CD4-positive, alpha-beta T cell (primary cell): ENCODE results near the gene RBPJL. TPM values are rescaled to one million over a fixed set of nuclear protein-coding genes. Genes with fewer than 3 reads are reported as not detected.

ENCODE experiments used
- ATAC-seq: fragments of 200-7000 bp; cut with Tn5 transposase; one replicate; pipeline ENCODE4 v1.10.0; 2022; ENCODE audit warnings: mild to moderate bottlenecking; ENCODE audit not compliant: poor library complexity
- CTCF ChIA-PET: fragments of 350-600 bp; sonication (Branson Sonifier 250); formaldehyde crosslinking; loops from one replicate; lab custom pipeline; 2021; ENCODE audit warnings: antibody characterized with exemption, inconsistent platforms; lab: Charles Lee
- POLR2A ChIA-PET: fragments of 350-600 bp; sonication (Branson Sonifier 250); formaldehyde crosslinking; loops from one replicate; lab custom pipeline; 2021; ENCODE audit warnings: antibody characterized with exemption, inconsistent platforms; lab: Charles Lee
- DNase-seq, 14 experiments: peaks; one replicate each; pipeline ENCODE4 v3.0.0-alpha.2; 2013 to 2020; ENCODE audit warnings: mixed read lengths in 2 of 14
- H3K27ac ChIP-seq, 2 donors: one replicate each; pipeline versions ENCODE4 v1.5.1 to v1.7.0; 2013; ENCODE audit warnings: low read length in 2 of 2, low read depth in 1 of 2, mild to moderate bottlenecking in 1 of 2
- H3K27me3 ChIP-seq, 2 experiments: 1 replicate in 1 of 2; 2 replicates in 1 of 2; pipeline versions ENCODE4 v1.6.1 to v1.7.0; 2013; ENCODE audit warnings: low read length in 2 of 2, control low read depth in 1 of 2, mild to moderate bottlenecking in 1 of 2, moderate library complexity in 1 of 2; ENCODE audit not compliant: insufficient read depth in 2 of 2, control insufficient read depth in 1 of 2
- H3K36me3 ChIP-seq: one replicate; pipeline ENCODE4 v1.6.1; 2013; ENCODE audit warnings: low read length, control low read depth; ENCODE audit not compliant: insufficient read depth
- H3K4me1 ChIP-seq: one replicate; pipeline ENCODE4 v1.6.1; 2013; ENCODE audit warnings: low read length, control low read depth; ENCODE audit not compliant: insufficient read depth
- H3K4me3 ChIP-seq: one replicate; pipeline ENCODE4 v1.5.1; 2013; ENCODE audit warnings: mild to moderate bottlenecking, low read length, moderate library complexity
- H3K9me3 ChIP-seq, 2 experiments: 1 replicate in 1 of 2; 2 replicates in 1 of 2; pipeline versions ENCODE4 v1.6.1 to v1.7.0; 2013; ENCODE audit warnings: low read length in 2 of 2, mild to moderate bottlenecking in 2 of 2, control low read depth in 1 of 2, moderate library complexity in 1 of 2; ENCODE audit not compliant: control insufficient read depth in 1 of 2, insufficient read depth in 1 of 2
- H3K27ac Mint-ChIP-seq: one replicate; pipeline ENCODE4 v1.8.0; 2020; ENCODE audit warnings: mixed read lengths
- H3K27me3 Mint-ChIP-seq: one replicate; pipeline ENCODE4 v1.8.0; 2021; ENCODE audit warnings: mixed read lengths
- H3K36me3 Mint-ChIP-seq: one replicate; pipeline ENCODE4 v1.8.0; 2021; ENCODE audit warnings: low read depth, mixed read lengths
- H3K4me1 Mint-ChIP-seq: one replicate; pipeline ENCODE4 v1.8.0; 2021; ENCODE audit warnings: low read depth, mixed read lengths
- H3K4me3 Mint-ChIP-seq: one replicate; pipeline ENCODE4 v1.8.0; 2020; ENCODE audit warnings: mild to moderate bottlenecking, mixed read lengths
- H3K9me3 Mint-ChIP-seq: one replicate; pipeline ENCODE4 v1.8.0; 2020; ENCODE audit warnings: mixed read lengths
- CTCF ChIP-seq: fragments of 200-600 bp; IDR thresholded peaks from one replicate; pipeline ENCODE4 v1.8.0; 2022; ENCODE audit warnings: antibody characterized with exemption, mild to moderate bottlenecking
- intact Hi-C, 2 experiments: fragments of 100-400 bp; cut with DNase I in 1 of 2; cut with micrococcal nuclease in 1 of 2; formaldehyde crosslinking; loops; one replicate each; pipeline versions ENCODE4 v1.15.1 to v1.9.0; 2023 to 2025; cut with DNase I, micrococcal nuclease
- total RNA-seq, 174 experiments: library from RNA in 2 of 174; stranded (reverse) in 2 of 174; gene quantifications; one replicate each; pipeline ENCODE4 v1.2.3 and lab custom pipeline; 2021 to 2026

The RBPJL gene
- total RNA-seq, 2 experiments from 2014 or later, result not detected

GRCh38 chr20:45282700-45283550 lies 23.7 kb upstream of the RBPJL start:
- Histone ChIP-seq H3K4me3 (no peak overlapping the region), H3K4me1 (no peaks in the 10 kb centered on the region), H3K27me3 (peaks cover 0 to 12% of the 10 kb centered on the region in 2 experiments), H3K9me3 (no peaks in the 10 kb centered on the region), H3K36me3 (no peaks in the 10 kb centered on the region), H3K27ac (no peak overlapping the region)
- Mint-ChIP-seq H3K36me3 (no peaks in the 10 kb centered on the region), H3K4me1 (no peaks in the 10 kb centered on the region), H3K4me3 (no peak overlapping the region), H3K27me3 (peaks cover 46% of the 10 kb centered on the region), H3K9me3 (no peaks in the 10 kb centered on the region), H3K27ac (no peak overlapping the region)
- intact Hi-C loops, result no loop called here
- ATAC-seq (no peak), DNase-seq (no peak)
- ChIA-PET POLR2A (no interaction called here), CTCF (interaction anchor here (1.3 kb wide), 1 partner anchor 11 kb away, joined by 4 read pairs; no protein-coding TSS in a partner anchor)
- no peak for TF ChIP-seq CTCF

DNA sequence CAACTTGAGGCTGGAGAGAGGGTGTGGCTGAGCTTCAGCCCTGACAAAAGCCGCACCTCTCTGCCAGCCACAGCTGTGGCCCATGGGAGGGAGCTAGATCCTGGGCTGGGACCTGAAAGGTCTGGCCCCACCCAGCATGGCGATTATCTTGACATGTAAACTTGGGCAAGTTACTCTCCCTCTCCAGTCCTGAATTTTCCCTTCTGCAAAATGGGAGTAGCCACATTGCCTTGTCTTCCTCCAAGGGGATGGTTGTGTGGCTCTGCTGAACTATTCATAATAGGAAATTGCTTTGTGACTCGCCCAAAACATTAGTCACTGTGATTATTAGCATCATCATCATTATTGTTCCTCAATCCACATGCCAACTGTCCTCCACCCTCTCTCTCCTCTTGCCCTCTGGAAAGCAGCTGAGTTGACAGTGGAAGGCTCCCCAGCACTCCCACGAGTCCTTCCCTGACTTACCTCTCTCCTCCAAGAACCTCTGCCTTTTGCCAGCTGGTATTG lies 23.0 kb upstream of the RBPJL start:
- intact Hi-C loops, result no loop called here
- ChIA-PET CTCF (interaction anchor here (1.3 kb wide), 1 partner anchor 10 kb away, joined by 4 read pairs; no protein-coding TSS in a partner anchor), POLR2A (no interaction called here)
- Mint-ChIP-seq H3K36me3 (no peaks in the 10 kb centered on the region), H3K27me3 (peaks cover 50% of the 10 kb centered on the region), H3K4me3 (no peak overlapping the region), H3K4me1 (no peaks in the 10 kb centered on the region), H3K9me3 (no peaks in the 10 kb centered on the region), H3K27ac (no peak overlapping the region)
- H3K4me1 ChIP-seq, result no peaks in the 10 kb centered on the region
- no peak overlapping the region for H3K27ac ChIP-seq
- ATAC-seq (no peak), DNase-seq (no peak)
- no peaks in the 10 kb centered on the region for H3K36me3 ChIP-seq
- peaks cover 0 to 12% of the 10 kb centered on the region in 2 experiments for H3K27me3 ChIP-seq
- no peak overlapping the region for H3K4me3 ChIP-seq
- no peaks in the 10 kb centered on the region for H3K9me3 ChIP-seq
- no peak for TF ChIP-seq CTCF

GRCh38 chr20:45288376-45288775 lies 18.3 kb upstream of the RBPJL start:
- ChIA-PET POLR2A (no interaction called here), CTCF (no interaction called here)
- H3K36me3 ChIP-seq, result no peaks in the 10 kb centered on the region
- H3K27ac Mint-ChIP-seq, result no peak overlapping the region
- no peak overlapping the region for H3K4me3 Mint-ChIP-seq
- no peak overlapping the region for H3K4me3 ChIP-seq
- no peak for TF ChIP-seq CTCF
- H3K36me3 Mint-ChIP-seq, result no peaks in the 10 kb centered on the region
- no peak overlapping the region for H3K27ac ChIP-seq
- DNase-seq (no peak), ATAC-seq (no peak)
- intact Hi-C loops, result no loop called here
- H3K9me3 Mint-ChIP-seq, result no peaks in the 10 kb centered on the region
- H3K27me3 ChIP-seq, result peaks cover 9% of the 10 kb centered on the region in 2 experiments
- H3K9me3 ChIP-seq, result no peaks in the 10 kb centered on the region
- H3K4me1 Mint-ChIP-seq, result no peaks in the 10 kb centered on the region
- H3K27me3 Mint-ChIP-seq, result peaks cover 52% of the 10 kb centered on the region
- peaks cover 10% of the 10 kb centered on the region for H3K4me1 ChIP-seq
